Endothelial cell of umbilical vein (primary cell): ENCODE results near the gene PRKAG2. TPM values are rescaled to one million over a fixed set of nuclear protein-coding genes. Genes with fewer than 3 reads are reported as not detected.

ENCODE experiments used
- BruUV-seq: library from RNA; stranded (reverse); fragments of 400-500 nt; replicated peaks from 2 replicates; lab custom pipeline; 2021; lab: Mats Ljungman, UMichigan
- CTCF ChIA-PET: fragments of 300-600, 350-600 bp; sonication (Branson Sonifier 250); formaldehyde crosslinking; loops from one replicate; lab custom pipeline; 2021; ENCODE audit warnings: antibody characterized with exemption, inconsistent platforms; lab: Charles Lee
- POLR2A ChIA-PET: fragments of 300-600, 350-600 bp; sonication (Branson Sonifier 250); formaldehyde crosslinking; loops from one replicate; lab custom pipeline; 2021; ENCODE audit warnings: antibody characterized with exemption, inconsistent platforms; lab: Charles Lee
- DNase-seq: peaks from one replicate; pipeline ENCODE4 v3.0.0-alpha.2; 2011; ENCODE audit warnings: low read depth, low spot score
- FAIRE-seq: peaks from 2 replicates; lab custom pipeline; 2011; peaks lifted over from hg19 to GRCh38; lab: Jason Lieb, UNC
- H2AFZ ChIP-seq: 2 replicates; pipeline ENCODE4 v1.6.0; 2012; ENCODE audit warnings: low read depth, low read length, control low read depth, inconsistent platforms
- H3K27ac ChIP-seq: 2 replicates; pipeline ENCODE4 v1.5.1; 2011; ENCODE audit warnings: low read depth, mild to moderate bottlenecking, control low read depth, low read length, moderate library complexity; ENCODE audit not compliant: insufficient read depth
- H3K27me3 ChIP-seq, 2 experiments: 2 replicates each; pipeline versions ENCODE4 v1.6.0 to v1.6.1; 2011; ENCODE audit warnings: low read length in 2 of 2, mixed read lengths in 1 of 2; ENCODE audit not compliant: control insufficient read depth in 2 of 2, insufficient read depth in 2 of 2
- H3K36me3 ChIP-seq, 2 experiments: 2 replicates in 1 of 2; 3 replicates in 1 of 2; pipeline ENCODE4 v1.5.1; 2011; ENCODE audit warnings: low read length in 2 of 2, mild to moderate bottlenecking in 1 of 2, moderate library complexity in 1 of 2; ENCODE audit not compliant: control insufficient read depth in 2 of 2, insufficient read depth in 2 of 2; ENCODE audit errors: extremely low read depth in 1 of 2
- H3K4me1 ChIP-seq: 3 replicates; pipeline ENCODE4 v1.5.1; 2011; ENCODE audit warnings: mild to moderate bottlenecking, low read length; ENCODE audit not compliant: control insufficient read depth, insufficient read depth; ENCODE audit errors: extremely low read depth
- H3K4me2 ChIP-seq: 2 replicates; pipeline ENCODE4 v1.6.1; 2011; ENCODE audit warnings: low read length, control low read depth, mixed read lengths; ENCODE audit not compliant: insufficient read depth
- H3K4me3 ChIP-seq, 3 experiments: fragments of 200-600 bp in 1 of 3; sonication (generic), shearing (Covaris generic) in 1 of 3; replicated peaks in 1 of 3; 2 replicates each; pipeline ENCODE4 v1.5.1; 2011 to 2016; ENCODE audit warnings: control low read depth in 3 of 3, low read length in 3 of 3, mild to moderate bottlenecking in 2 of 3, inconsistent platforms in 1 of 3, low read depth in 1 of 3, moderate library complexity in 1 of 3; ENCODE audit not compliant: insufficient read depth in 1 of 3
- H3K79me2 ChIP-seq: 2 replicates; pipeline ENCODE4 v1.6.0; 2012; ENCODE audit warnings: low read length, inconsistent platforms; ENCODE audit not compliant: control insufficient read depth, insufficient read depth
- H3K9ac ChIP-seq: replicated peaks from 2 replicates; pipeline ENCODE3; 2011; ENCODE audit warnings: low read length, control low read depth; ENCODE audit not compliant: insufficient read depth; ENCODE audit errors: extremely low read depth
- H3K9me1 ChIP-seq: replicated peaks from 3 replicates; pipeline ENCODE4 v1.6.0; 2011; ENCODE audit warnings: mild to moderate bottlenecking, low read length; ENCODE audit not compliant: control insufficient read depth, insufficient read depth; ENCODE audit errors: extremely low read depth
- H3K9me3 ChIP-seq: replicated peaks from 2 replicates; pipeline ENCODE4 v1.5.1; 2012; ENCODE audit warnings: low read length, inconsistent platforms; ENCODE audit not compliant: control insufficient read depth, insufficient read depth
- H4K20me1 ChIP-seq: replicated peaks from 2 replicates; pipeline ENCODE3; 2011; ENCODE audit warnings: mild to moderate bottlenecking, low read length; ENCODE audit not compliant: control insufficient read depth, insufficient read depth; ENCODE audit errors: extremely low read depth
- CTCF ChIP-seq, 2 donors: IDR thresholded peaks; 1 replicate in 1 of 2; 2 replicates in 1 of 2; pipeline ENCODE4 v1.5.1; 2011; ENCODE audit warnings: low read length in 2 of 2, mild to moderate bottlenecking in 2 of 2, moderate library complexity in 2 of 2, control low read depth in 1 of 2, inconsistent platforms in 1 of 2, low read depth in 1 of 2; ENCODE audit not compliant: insufficient read depth in 1 of 2; ENCODE audit errors: extremely low read depth in 1 of 2
- EZH2 ChIP-seq: IDR thresholded peaks from 2 replicates; pipeline ENCODE4 v1.6.1; 2012; ENCODE audit warnings: borderline replicate concordance, low read depth, mild to moderate bottlenecking, moderate library complexity, low read length, inconsistent platforms; ENCODE audit not compliant: severe bottlenecking
- FOS ChIP-seq: IDR thresholded peaks from 2 replicates; pipeline ENCODE4 v1.6.1; 2011; ENCODE audit warnings: mild to moderate bottlenecking, low read length, moderate library complexity, borderline replicate concordance; ENCODE audit not compliant: insufficient read depth
- GATA2 ChIP-seq: IDR thresholded peaks from 2 replicates; pipeline ENCODE4 v1.7.0; 2011; ENCODE audit warnings: low read depth, mild to moderate bottlenecking, moderate library complexity, mixed read lengths, low read length; ENCODE audit not compliant: insufficient read length, insufficient read depth
- JUN ChIP-seq: IDR thresholded peaks from 2 replicates; pipeline ENCODE4 v1.6.1; 2011; ENCODE audit warnings: borderline replicate concordance, low read depth; ENCODE audit not compliant: insufficient read length, insufficient read depth
- MAX ChIP-seq: IDR thresholded peaks from 2 replicates; pipeline ENCODE4 v1.6.1; 2011; ENCODE audit not compliant: insufficient read depth, insufficient read length
- MYC ChIP-seq: IDR thresholded peaks from one replicate; pipeline ENCODE4 v1.6.1; 2011; ENCODE audit warnings: mild to moderate bottlenecking, low read depth, low read length
- POLR2A ChIP-seq: IDR thresholded peaks from 2 replicates; pipeline ENCODE4 v1.6.1; 2012; ENCODE audit warnings: low read depth, mild to moderate bottlenecking, control low read depth, low read length
- POLR2AphosphoS5 ChIP-seq: IDR thresholded peaks from 2 replicates; pipeline ENCODE4 v1.6.1; 2012; ENCODE audit warnings: low read depth, mild to moderate bottlenecking, control low read depth, low read length, moderate library complexity; ENCODE audit not compliant: insufficient read depth
- dilution Hi-C: fragments of 300-500 bp; cut with MboI; formaldehyde crosslinking; loops from one replicate; pipeline ENCODE4 v1.15.0; 2019; ENCODE audit warnings: low sequenced_read_pairs; ENCODE audit not compliant: extremely low pct_ligation_motif_present
- intact Hi-C: fragments of 100-400 bp; cut with micrococcal nuclease; formaldehyde crosslinking; loops from one replicate; pipeline ENCODE4 v1.10.0; 2022
- polyA plus RNA-seq, 4 experiments: library from polyadenylated mRNA; depleted of rRNA in 3 of 4; stranded (reverse) in 3 of 4; unstranded in 1 of 4; fragments of >200 nt; gene quantifications; 2 replicates each; pipeline versions ENCODE4 v1.2.1 to v1.2.3, GENCODE V29; 2011 to 2012; ENCODE audit warnings: missing spikeins in 1 of 4
- total RNA-seq: library from RNA; stranded (reverse); gene quantifications from 2 replicates; pipeline ENCODE4 v1.2.3, GENCODE V29; 2021

PRKAG2 gene
- total and polyA plus RNA-seq, 2 donors (not counting 3 experiments of a cell fraction or from before 2014, with no cell fraction given): 19.3 to 51.5 TPM

- dilution Hi-C loops: no loop called here
- DNase-seq: no peak
- H3K79me2 ChIP-seq: no peaks in the 10 kb centered on the region
- TF ChIP-seq FOS (no peak), EZH2 (no peak), GATA2 (no peak), POLR2A (no peak), MAX (no peak), POLR2AphosphoS5 (no peak), JUN (no peak), MYC (no peak), CTCF (IDR thresholded peaks at IDR 0.05; ENCODE audit: extremely low read depth in 1 of 2, insufficient read depth in 1 of 2, low read depth in 1 of 2, low read length in 2 of 2) (no peak)
- intact Hi-C loops: no loop called here
- H3K9ac ChIP-seq: no peak overlapping the region
- H3K27me3 ChIP-seq: no peaks in the 10 kb centered on the region
- FAIRE-seq: no peak
- H3K36me3 ChIP-seq: no peaks in the 10 kb centered on the region
- H3K27ac ChIP-seq: no peak overlapping the region
- H2AFZ ChIP-seq: no peak overlapping the region
- no peak overlapping the region for H3K4me2 ChIP-seq
- H3K4me3 ChIP-seq: no peak overlapping the region
- BruUV-seq: no TSS peak
- H4K20me1 ChIP-seq: no peaks in the 10 kb centered on the region
- no peaks in the 10 kb centered on the region for H3K9me3 ChIP-seq
- no peaks in the 10 kb centered on the region for H3K9me1 ChIP-seq
- ChIA-PET POLR2A (no interaction called here), CTCF (interaction anchor here (0.8 kb wide), 1 partner anchor 10 kb away, joined by 5 read pairs; no protein-coding TSS in a partner anchor)
- peaks cover 3% of the 10 kb centered on the region for H3K4me1 ChIP-seq
These were observed 205.4 kb downstream of the PRKAG2 start for GRCh38 chr7:151671514-151671913.
